NCI-H2029 (cell line): ENCODE results near the gene RCAN3.

Experiments used
- DNase-seq: peaks from one replicate; lab custom pipeline; 2025; lab: John Stamatoyannopoulos, UW

RCAN3 gene

GRCh38 chr1:24580756-24581155 is 78.1 kb downstream of the RCAN3 start:
- no peak for DNase-seq

GRCh38 chr1:24584171-24584647 is 81.6 kb downstream of the RCAN3 start:
- DNase-seq = peak; percentile 29

DNA sequence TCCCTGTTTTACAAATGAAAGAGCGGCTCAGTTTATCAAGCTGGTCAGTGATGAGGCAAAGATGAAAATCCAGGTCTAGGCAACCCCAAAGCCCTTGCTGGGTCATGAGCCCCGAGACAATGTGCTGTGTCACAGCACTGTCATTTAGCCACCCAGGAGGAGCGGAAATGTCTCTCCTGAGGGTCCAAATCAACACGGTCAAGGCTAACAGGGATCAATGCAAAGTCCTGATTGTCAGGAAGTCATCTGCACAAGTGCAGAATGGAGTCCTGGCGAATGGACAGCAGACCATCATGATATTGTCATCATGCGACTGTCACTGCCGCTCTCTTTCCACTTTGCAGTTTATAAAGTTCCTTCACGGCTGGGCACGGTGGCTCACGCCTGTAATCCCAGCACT is 83.5 kb downstream of the RCAN3 start:
- DNase-seq = no peak

GRCh38 chr1:24586970-24587820 is 84.6 kb downstream of the RCAN3 start:
- peak; percentile 40 for DNase-seq

- DNase-seq = no peak
Observed at GRCh38 chr1:24588573-24588972, 85.9 kb downstream of the RCAN3 start.

GRCh38 chr1:24589200-24589599 is 86.6 kb downstream of the RCAN3 start:
- no peak for DNase-seq
